HG03432 (cell line): ENCODE data around the gene ACE.

Source experiments
- ATAC-seq: cut with Tn5 transposase; IDR thresholded peaks from one replicate; pipeline ENCODE4 v1.9.1; 2021; ENCODE audit warnings: mild to moderate bottlenecking, moderate library complexity; ENCODE audit not compliant: unreplicated experiment

Gene ACE

GRCh38 chr17:63474174-63474573 lies 2.7 kb upstream of the ACE start:
- ATAC-seq = no peak

GRCh38 chr17:63474586-63475460 lies 2.0 kb upstream of the ACE start:
- ATAC-seq = no peak

- ATAC-seq = no peak
These were observed 1.1 kb upstream of the ACE start for GRCh38 chr17:63475491-63476412.

- ATAC-seq = no peak
These were observed 405 bp upstream of the ACE start for GRCh38 chr17:63476459-63476853.

- no peak for ATAC-seq
These were observed 899 bp downstream of the ACE start for GRCh38 chr17:63477480-63478440.

- peak; percentile 71 for ATAC-seq
These were observed 2.1 kb downstream of the ACE start for GRCh38 chr17:63478814-63479494.

GRCh38 chr17:63479495-63480184 lies 2.8 kb downstream of the ACE start:
- no peak for ATAC-seq

GRCh38 chr17:63480192-63480784 lies 3.4 kb downstream of the ACE start:
- no peak for ATAC-seq

- ATAC-seq = no peak
These were observed 4.1 kb downstream of the ACE start for GRCh38 chr17:63480826-63481487.

GRCh38 chr17:63481488-63481870 lies 4.6 kb downstream of the ACE start:
- ATAC-seq = no peak

GRCh38 chr17:63482509-63482908 lies 5.6 kb downstream of the ACE start:
- ATAC-seq = no peak

- ATAC-seq = no peak
These were observed 6.2 kb downstream of the ACE start for GRCh38 chr17:63483038-63483437.

GRCh38 chr17:63483655-63484575 lies 7.1 kb downstream of the ACE start:
- ATAC-seq = no peak

GRCh38 chr17:63486317-63487013 lies 9.6 kb downstream of the ACE start:
- ATAC-seq = no peak

- ATAC-seq = no peak
These were observed 10.1 kb downstream of the ACE start for GRCh38 chr17:63487014-63487339.

- no peak for ATAC-seq
These were observed 12.0 kb downstream of the ACE start for GRCh38 chr17:63488851-63489250.

GRCh38 chr17:63489291-63489690 lies 12.4 kb downstream of the ACE start:
- ATAC-seq = no peak
